ENCODE data around the gene CCDC148. TPM values are rescaled to one million over a fixed set of nuclear protein-coding genes. Genes with fewer than 3 reads are reported as not detected.
"Not testable (repeated sequence)": the region's sequence is repeated elsewhere in the genome, so short reads cannot be mapped to it uniquely, and the experiment has no call there.

The CCDC148 gene
- polyA plus RNA-seq, 4 donors, result 7.2 to 7.8 (median 7.4) TPM

- DNase-seq (ENCODE audit: low read depth in 4 of 4, low spot score in 3 of 4), result not testable (repeated sequence)
Measured at GRCh38 chr2:158223066-158223465, 233.5 kb downstream of the CCDC148 start.

- DNase-seq (ENCODE audit: low read depth in 4 of 4, low spot score in 3 of 4), result no peak
Measured at GRCh38 chr2:158221063-158222020, 235.2 kb downstream of the CCDC148 start.

GRCh38 chr2:158217593-158217992, 239.0 kb downstream of the CCDC148 start:
- no peak for DNase-seq (ENCODE audit: low read depth in 4 of 4, low spot score in 3 of 4)

GRCh38 chr2:158214431-158214830, 242.1 kb downstream of the CCDC148 start:
- no peak for DNase-seq (ENCODE audit: low read depth in 4 of 4, low spot score in 3 of 4)

- DNase-seq (ENCODE audit: low read depth in 4 of 4, low spot score in 3 of 4), result no peak
Measured at GRCh38 chr2:158213773-158214172, 242.8 kb downstream of the CCDC148 start.

GRCh38 chr2:158212301-158212700, 244.3 kb downstream of the CCDC148 start:
- no peak for DNase-seq (ENCODE audit: low read depth in 4 of 4, low spot score in 3 of 4)

- no peak for DNase-seq (ENCODE audit: low read depth in 4 of 4, low spot score in 3 of 4)
Measured at GRCh38 chr2:158211502-158211901, 245.1 kb downstream of the CCDC148 start.

GRCh38 chr2:158207354-158207753, 249.2 kb downstream of the CCDC148 start:
- no peak for DNase-seq (ENCODE audit: low read depth in 4 of 4, low spot score in 3 of 4)

- DNase-seq (ENCODE audit: low read depth in 4 of 4, low spot score in 3 of 4), result no peak
Measured at GRCh38 chr2:158205215-158205614, 251.3 kb downstream of the CCDC148 start.

GRCh38 chr2:158204741-158205165, 251.8 kb downstream of the CCDC148 start:
- no peak for DNase-seq (ENCODE audit: low read depth in 4 of 4, low spot score in 3 of 4)

GRCh38 chr2:158202161-158202815, 254.3 kb downstream of the CCDC148 start:
- DNase-seq (ENCODE audit: low read depth in 4 of 4, low spot score in 3 of 4), result no peak

GRCh38 chr2:158199928-158200650, 256.5 kb downstream of the CCDC148 start:
- DNase-seq (ENCODE audit: low read depth in 4 of 4, low spot score in 3 of 4), result no peak

- DNase-seq (ENCODE audit: low read depth in 4 of 4, low spot score in 3 of 4), result no peak
Measured at GRCh38 chr2:158197940-158198339, 258.6 kb downstream of the CCDC148 start.

- DNase-seq (ENCODE audit: low read depth in 4 of 4, low spot score in 3 of 4), result no peak
Measured at GRCh38 chr2:158194229-158194628, 262.3 kb downstream of the CCDC148 start.

GRCh38 chr2:158192515-158193443, 263.8 kb downstream of the CCDC148 start:
- no peak for DNase-seq (ENCODE audit: low read depth in 4 of 4, low spot score in 3 of 4)

- DNase-seq (ENCODE audit: low read depth in 4 of 4, low spot score in 3 of 4), result no peak
Measured at GRCh38 chr2:158191076-158191895, 265.3 kb downstream of the CCDC148 start.

GRCh38 chr2:158189526-158189925, 267.0 kb downstream of the CCDC148 start:
- DNase-seq (ENCODE audit: low read depth in 4 of 4, low spot score in 3 of 4), result no peak

- DNase-seq (ENCODE audit: low read depth in 4 of 4, low spot score in 3 of 4), result no peak
Measured at GRCh38 chr2:158187908-158188307, 268.6 kb downstream of the CCDC148 start.
